Astrocyte of the cerebellum (primary cell): ENCODE data around the gene PPP1R13L.

Experiments
- DNase-seq: peaks from one replicate; pipeline ENCODE4 v3.0.0-alpha.2; 2011; ENCODE audit warnings: low read depth
- H3K4me3 ChIP-seq: 2 replicates; pipeline ENCODE4 v1.5.1; 2011; ENCODE audit warnings: mild to moderate bottlenecking, low read depth, low read length, moderate library complexity
- CTCF ChIP-seq: IDR thresholded peaks from 2 replicates; pipeline ENCODE4 v1.5.1; 2012; ENCODE audit warnings: low read length, low read depth, moderate library complexity, mild to moderate bottlenecking; ENCODE audit errors: missing control alignments
- in situ Hi-C: cut with HindIII; loops from 2 replicates; pipeline ENCODE4 v1.10.0; 2017; ENCODE audit warnings: low sequenced_read_pairs

Gene PPP1R13L

DNA sequence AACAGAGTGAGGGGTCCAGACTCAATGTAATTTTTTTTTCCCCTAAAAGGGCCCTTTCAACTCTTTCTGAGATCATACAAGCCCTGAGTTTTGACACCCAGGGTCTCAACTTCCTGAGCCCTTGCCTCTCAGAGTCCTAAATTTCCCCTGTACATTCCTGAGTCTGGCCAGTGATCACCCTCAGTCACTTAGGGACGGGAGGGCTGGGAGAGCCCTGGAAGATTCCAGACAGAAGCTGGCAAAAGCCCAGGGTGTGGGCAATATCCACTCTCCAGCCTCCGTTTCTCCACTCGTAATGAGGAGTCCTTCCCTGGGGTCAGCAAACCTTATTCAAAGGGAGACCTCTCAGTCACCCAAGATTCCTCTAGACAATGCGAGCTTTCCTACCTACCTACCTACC lies 1.6 kb downstream of the PPP1R13L start:
- H3K4me3 ChIP-seq = no peak overlapping the region
- no peak for TF ChIP-seq CTCF
- in situ Hi-C loops = no loop called here
- no peak for DNase-seq

- TF ChIP-seq CTCF = peak; percentile 53
- in situ Hi-C loops = no loop called here
- DNase-seq = no peak
- H3K4me3 ChIP-seq = no peak overlapping the region
Observed at GRCh38 chr19:45402298-45403061, 2.4 kb downstream of the PPP1R13L start.

DNA sequence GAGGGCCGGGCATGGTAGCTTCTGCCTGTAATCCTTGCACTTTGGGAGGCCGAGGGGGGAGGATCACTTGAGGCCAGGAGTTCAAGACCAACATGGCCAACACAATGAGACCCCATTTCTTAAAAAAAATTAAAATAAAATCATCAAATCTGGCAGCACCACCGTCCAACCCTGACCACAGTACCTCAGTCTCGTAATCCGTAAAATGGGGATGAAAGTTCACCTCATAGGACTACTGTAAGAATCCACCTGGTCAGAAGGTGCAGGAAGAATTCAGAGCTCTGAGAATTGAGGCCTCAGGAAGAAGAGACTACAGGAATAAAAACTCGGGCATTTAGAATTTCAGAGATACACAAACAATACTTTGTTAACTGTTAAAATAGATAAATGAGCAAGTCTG lies 3.1 kb downstream of the PPP1R13L start:
- H3K4me3 ChIP-seq = no peak overlapping the region
- in situ Hi-C loops = no loop called here
- DNase-seq = no peak

DNA sequence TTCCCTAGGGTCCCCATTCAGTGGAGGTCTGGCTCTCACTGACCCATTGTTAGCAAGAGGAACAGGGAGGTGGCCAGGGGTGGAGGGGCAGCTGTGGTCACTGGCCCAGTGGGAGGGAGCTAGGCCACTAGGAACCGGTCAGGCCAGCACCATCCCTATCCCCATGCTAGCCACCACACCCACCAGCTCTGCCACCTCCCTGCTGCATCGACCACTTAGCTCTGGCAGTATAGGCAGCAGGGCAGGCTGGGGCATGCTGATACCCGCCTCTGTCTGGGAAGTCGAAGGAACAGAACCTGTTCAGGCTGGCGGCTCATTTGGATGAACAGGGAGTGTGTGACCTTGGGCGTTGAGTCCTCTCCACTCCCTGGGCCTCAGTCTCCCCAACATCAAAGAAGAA lies 4.7 kb downstream of the PPP1R13L start:
- no peak for DNase-seq
- no peak overlapping the region for H3K4me3 ChIP-seq
- TF ChIP-seq CTCF = no peak
- in situ Hi-C loops = no loop called here

More for the DNA sequence above, 3.1 kb downstream of the PPP1R13L start:
- TF ChIP-seq CTCF = no peak

DNA sequence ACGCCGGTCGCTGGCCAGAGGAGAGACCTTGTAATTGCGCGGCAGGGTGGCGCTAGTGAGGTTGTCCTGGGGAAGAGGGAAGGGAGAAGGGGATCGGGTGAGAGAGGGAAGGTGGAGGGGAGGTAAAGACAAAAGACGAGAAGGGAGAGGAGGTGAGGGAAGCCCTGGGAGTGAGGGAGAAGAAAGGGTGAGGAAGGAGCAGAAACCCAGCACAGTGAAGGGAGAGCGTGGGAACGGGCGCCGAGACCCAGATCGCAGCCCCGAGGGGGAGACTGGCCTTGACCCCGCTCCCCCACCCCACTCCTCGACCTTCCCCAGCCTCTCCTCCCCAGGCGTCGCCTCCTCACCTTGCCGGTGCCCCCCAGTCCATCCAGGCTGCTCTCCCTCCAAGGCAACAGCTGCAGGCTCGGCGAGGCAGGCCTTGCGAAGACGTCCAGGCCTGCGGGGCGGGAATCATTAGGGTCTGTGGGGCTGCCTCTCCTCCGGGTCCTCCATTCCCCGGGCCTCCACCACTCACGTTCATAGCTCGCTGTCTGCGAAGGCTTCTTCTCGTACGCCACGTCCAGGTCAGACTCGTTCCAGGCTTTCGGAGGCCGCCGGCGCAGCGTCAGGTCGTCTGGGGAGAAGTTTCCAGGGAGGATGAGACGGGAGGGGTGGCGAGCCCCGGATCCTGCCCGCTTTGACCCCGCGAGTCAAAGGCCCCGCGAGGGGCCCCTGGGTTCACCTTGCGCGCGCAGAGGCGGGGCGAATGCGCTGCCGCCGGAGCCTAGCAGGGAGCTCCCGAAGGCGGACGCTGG lies 8.8 kb downstream of the PPP1R13L start:
- no peak for DNase-seq
- H3K4me3 ChIP-seq = no peak overlapping the region
- in situ Hi-C loops = no loop called here
- TF ChIP-seq CTCF = peak; percentile 15

- no peak overlapping the region for H3K4me3 ChIP-seq
- DNase-seq = no peak
- no peak for TF ChIP-seq CTCF
- in situ Hi-C loops = no loop called here
Observed at GRCh38 chr19:45391871-45392665, 12.8 kb downstream of the PPP1R13L start.
